ENCODE data around the gene ATP7B. TPM values are rescaled to one million over a fixed set of nuclear protein-coding genes. Genes with fewer than 3 reads are reported as not detected.

Gene ATP7B
- total and polyA plus RNA-seq, 2 of the 4 experiments (the other 2 are of a cell fraction): 2.7 to 2.9 TPM

- Histone ChIP-seq H3K23ac (ENCODE audit: low read depth, low read length) (no peak overlapping the region), H3K9me1 (ENCODE audit: insufficient read depth, low read length) (no peaks in the 10 kb centered on the region), H3K9me3 (ENCODE audit: control insufficient read depth, insufficient read depth, low read length) (no peaks in the 10 kb centered on the region), H2AFZ (replicated peaks; ENCODE audit: low read length, poor library complexity) (no peak overlapping the region), H3K4me3 (ENCODE audit: insufficient read depth, low read depth, low read length) (no peak overlapping the region), H3K27me3 (ENCODE audit: control insufficient read depth, insufficient read depth, low read length) (peaks cover 21% of the 10 kb centered on the region), H2BK15ac (ENCODE audit: low read depth, low read length) (no peak overlapping the region), H3K27ac (ENCODE audit: insufficient read depth, low read length) (no peak overlapping the region), H2AK9ac (replicated peaks; ENCODE audit: low read depth, low read length, poor library complexity) (no peak overlapping the region), H4K8ac (ENCODE audit: low read depth in 2 of 2, low read length in 2 of 2) (no peak overlapping the region), H3K4me2 (ENCODE audit: low read depth, low read length) (no peak overlapping the region), H4K5ac (ENCODE audit: low read depth, low read length) (no peak overlapping the region), H3K4ac (ENCODE audit: low read depth, low read length) (no peak overlapping the region), H3K56ac (ENCODE audit: extremely low read depth, insufficient read depth, low read length) (no peak overlapping the region), H2AK5ac (ENCODE audit: low read depth, low read length) (no peak overlapping the region), H4K91ac (ENCODE audit: insufficient read depth, low read depth, low read length) (no peak overlapping the region), H2BK5ac (ENCODE audit: low read depth, low read length, poor library complexity, severe bottlenecking) (no peak overlapping the region), H3K9ac (ENCODE audit: low read depth, low read length) (no peak overlapping the region), H3K14ac (replicated peaks; ENCODE audit: low read depth, low read length) (no peak overlapping the region), H3K4me1 (ENCODE audit: control insufficient read depth, insufficient read depth, low read length) (no peaks in the 10 kb centered on the region), H3K79me1 (ENCODE audit: low read depth in 1 of 2, low read length in 2 of 2) (no peaks in the 10 kb centered on the region), H2BK20ac (ENCODE audit: low read depth, low read length) (no peak overlapping the region), H3K36me3 (ENCODE audit: control insufficient read depth, insufficient read depth, low read length) (no peaks in the 10 kb centered on the region), H4K20me1 (ENCODE audit: insufficient read depth, low read length) (no peaks in the 10 kb centered on the region), H2BK120ac (ENCODE audit: low read depth, low read length) (no peak overlapping the region), H3K18ac (ENCODE audit: low read depth, low read length) (no peak overlapping the region)
- no peak for DNase-seq
- TF ChIP-seq FOS (IDR thresholded peaks at IDR 0.05; ENCODE audit: low read depth, low read length): no peak
- TF ChIP-seq NFE2L2 (IDR thresholded peaks at IDR 0.05; ENCODE audit: low read depth, low read length): no peak
- TF ChIP-seq ELK1 (IDR thresholded peaks at IDR 0.05; ENCODE audit: borderline replicate concordance, low read depth, low read length): no peak
- TF ChIP-seq BHLHE40 (IDR thresholded peaks at IDR 0.05; ENCODE audit: low read depth, low read length): no peak
- TF ChIP-seq RAD21 (IDR thresholded peaks at IDR 0.05; ENCODE audit: low read length): no peak
- TF ChIP-seq RCOR1 (IDR thresholded peaks at IDR 0.05; ENCODE audit: insufficient replicate concordance, low read length): no peak
- TF ChIP-seq CTCF (conservative IDR thresholded peaks at IDR 0.05; ENCODE audit: low read depth, low read length): no peak
- no peak for TF ChIP-seq POLR2A (IDR thresholded peaks at IDR 0.05; ENCODE audit: low read depth, low read length)
- TF ChIP-seq USF2 (IDR thresholded peaks at IDR 0.05; ENCODE audit: low read depth, low read length): no peak
- no peak for TF ChIP-seq RFX5 (IDR thresholded peaks at IDR 0.05; ENCODE audit: low read depth, low read length)
- no peak for TF ChIP-seq MXI1 (IDR thresholded peaks at IDR 0.05; ENCODE audit: borderline replicate concordance, low read depth, low read length)
- no peak for TF ChIP-seq CEBPB (IDR thresholded peaks at IDR 0.05; ENCODE audit: low read depth, low read length)
- TF ChIP-seq MAZ (IDR thresholded peaks at IDR 0.05; ENCODE audit: borderline replicate concordance, low read depth, low read length): no peak
- no peak for TF ChIP-seq CHD1 (IDR thresholded peaks at IDR 0.05; ENCODE audit: low read depth, low read length)
- no peak for TF ChIP-seq SMC3 (IDR thresholded peaks at IDR 0.05; ENCODE audit: low read depth, low read length)
- TF ChIP-seq MAFK (IDR thresholded peaks at IDR 0.05; ENCODE audit: low read depth, low read length): no peak
- BruUV-seq (replicated peaks): no TSS peak
- dilution Hi-C loops (cut with HindIII; ENCODE audit: low sequenced_read_pairs, unreplicated experiment): no loop called here
- POLR2A ChIA-PET (ENCODE audit: unreplicated experiment): no interaction called here
- intact Hi-C loops (cut with micrococcal nuclease): no loop called here
- no CpG with 5 or more reads among the region's 10 CpGs for WGBS, 2 experiments (ENCODE audit: extremely low coverage in 2 of 2, insufficient read length in 1 of 2)
- CTCF ChIA-PET: interaction anchor here (0.7 kb wide), 2 partner anchors 62 to 87 kb away, joined by 4 to 5 read pairs; no protein-coding TSS in a partner anchor
- no peak for ATAC-seq (ENCODE audit: low read depth)
- in situ Hi-C loops (cut with MboI; ENCODE audit: low sequenced_read_pairs): no loop called here
Measured at GRCh38 chr13:51912091-51912490, 99.2 kb downstream of the ATP7B start.

Data from IMR-90 (cell line).